Pons (tissue), 1 donor: ENCODE measurements around the gene DSP.
A peak's percentile ranks its signal among the peaks of the same experiment; 100 is the strongest.

Source experiments
- DNase-seq: peaks from one replicate; pipeline ENCODE4 v3.0.0-alpha.2; 2016; ENCODE audit warnings: low spot score

The DSP gene

DNA sequence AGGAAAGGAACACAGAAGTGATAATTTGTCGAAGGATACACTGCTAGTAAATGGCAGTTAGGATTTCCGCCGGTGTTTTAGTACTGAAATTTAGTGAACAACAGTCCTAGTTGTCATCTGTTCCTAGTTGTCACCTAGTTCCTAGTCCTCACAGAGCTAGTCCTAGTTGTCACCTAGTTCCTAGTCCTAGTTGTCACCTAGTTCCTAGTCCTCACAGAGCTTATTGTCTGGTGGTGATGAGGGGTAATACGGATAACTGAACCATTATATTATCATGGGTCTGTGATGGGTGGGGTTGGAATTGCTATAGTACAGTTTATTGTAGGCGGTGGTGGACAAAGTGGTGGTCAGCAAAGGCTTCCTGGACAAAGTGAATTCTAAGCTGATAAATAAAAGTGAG, 50.3 kb downstream of the DSP start:
- no peak for DNase-seq

GRCh38 chr6:7593229-7593628, 51.8 kb downstream of the DSP start:
- DNase-seq: no peak

DNA sequence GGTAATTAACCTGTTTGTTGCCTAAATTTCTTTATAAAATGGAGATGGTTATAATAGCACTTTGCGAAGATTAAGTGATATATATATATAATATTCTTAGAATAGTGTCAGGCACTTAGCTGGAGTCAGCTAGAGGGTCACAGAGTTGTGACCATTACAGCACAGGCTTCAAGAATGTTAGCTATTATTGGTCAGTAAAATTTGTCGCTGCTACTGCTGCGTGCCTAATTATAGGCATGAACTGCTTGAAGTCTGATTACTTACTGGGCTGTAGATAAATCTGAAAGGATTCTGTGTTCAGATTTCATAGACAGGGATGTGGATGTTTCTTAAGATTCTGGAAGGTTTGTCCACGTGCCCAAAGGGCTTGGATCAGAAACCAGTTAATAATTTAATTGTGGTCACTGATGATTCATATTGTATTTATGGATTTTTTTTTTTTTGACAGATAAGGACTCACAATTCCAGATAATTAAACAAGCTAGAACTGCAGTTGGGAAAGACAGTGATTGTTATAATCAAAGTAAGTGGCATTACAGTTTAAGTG, 53.2 kb downstream of the DSP start:
- no peak for DNase-seq

- DNase-seq: no peak
Measured at GRCh38 chr6:7604003-7604402, 62.5 kb downstream of the DSP start.

DNA sequence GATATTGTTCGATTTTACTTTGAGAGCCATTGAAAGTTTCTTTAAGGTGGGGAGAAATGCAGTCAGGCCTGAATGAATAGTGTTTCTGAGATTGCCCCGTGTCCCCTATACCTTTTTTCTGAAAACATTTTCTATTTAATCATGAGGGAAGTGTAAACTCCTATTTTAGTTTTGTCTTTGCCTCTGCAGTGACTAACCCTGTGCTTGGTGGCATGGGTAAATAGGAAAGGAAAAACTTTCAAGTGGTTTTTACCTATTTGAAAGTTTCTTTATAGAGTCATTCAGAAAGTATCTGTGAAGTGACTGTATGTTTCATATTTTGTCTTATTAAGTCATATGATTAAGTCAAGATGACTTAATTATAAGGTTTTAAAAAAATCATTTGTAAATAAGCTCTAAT, 63.0 kb downstream of the DSP start:
- no peak for DNase-seq

- DNase-seq: peak; percentile 61
Measured at GRCh38 chr6:7615611-7616383, 74.3 kb downstream of the DSP start.

DNA sequence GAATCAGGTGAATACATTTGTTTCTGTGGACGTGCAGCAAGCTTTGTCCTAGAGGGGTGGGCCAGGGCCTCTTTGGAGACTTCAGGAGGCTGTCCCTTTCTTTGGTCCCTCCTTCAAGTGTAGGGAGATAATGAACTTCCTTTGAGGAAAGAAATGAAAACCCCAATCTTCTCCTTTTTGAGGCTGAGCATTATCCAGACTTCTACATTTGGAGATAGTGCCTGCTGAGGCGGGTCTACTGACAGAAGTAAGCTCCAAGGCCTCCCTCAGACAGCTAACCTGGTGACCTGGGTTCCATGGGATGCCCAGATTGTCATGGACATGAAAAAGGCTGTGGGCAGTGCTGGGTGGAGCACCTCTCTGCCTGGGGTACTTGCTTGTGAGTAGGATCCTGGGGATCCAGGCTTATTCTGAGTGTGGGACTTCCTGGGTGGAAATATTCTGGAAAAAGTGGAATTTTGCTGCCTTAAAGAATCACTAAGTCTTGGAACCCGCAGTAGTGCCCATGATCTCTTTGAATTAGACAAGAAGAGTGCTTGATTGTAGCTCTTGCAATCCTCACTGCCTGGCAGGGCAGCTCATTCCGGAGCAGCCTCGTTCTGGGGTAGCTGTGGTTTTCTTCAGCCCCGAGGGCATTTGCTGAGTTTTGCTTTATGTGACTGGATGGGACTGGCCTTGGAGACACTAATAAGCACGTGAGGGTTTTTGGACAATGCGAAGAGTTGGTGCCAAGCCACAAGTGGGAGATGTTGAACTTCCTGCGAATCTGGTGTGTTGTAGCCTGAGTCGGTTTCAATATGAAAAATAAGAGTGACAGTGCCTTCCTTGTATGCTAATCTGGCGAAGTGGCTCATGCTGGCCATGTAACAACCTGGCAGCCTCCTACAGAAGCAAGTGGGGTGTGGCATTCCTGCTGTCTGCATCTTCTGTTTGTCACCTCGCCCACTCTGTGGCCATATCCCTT, 76.6 kb downstream of the DSP start:
- peak; percentile 57 for DNase-seq

- DNase-seq: no peak
Measured at GRCh38 chr6:7621761-7622160, 80.3 kb downstream of the DSP start.

DNA sequence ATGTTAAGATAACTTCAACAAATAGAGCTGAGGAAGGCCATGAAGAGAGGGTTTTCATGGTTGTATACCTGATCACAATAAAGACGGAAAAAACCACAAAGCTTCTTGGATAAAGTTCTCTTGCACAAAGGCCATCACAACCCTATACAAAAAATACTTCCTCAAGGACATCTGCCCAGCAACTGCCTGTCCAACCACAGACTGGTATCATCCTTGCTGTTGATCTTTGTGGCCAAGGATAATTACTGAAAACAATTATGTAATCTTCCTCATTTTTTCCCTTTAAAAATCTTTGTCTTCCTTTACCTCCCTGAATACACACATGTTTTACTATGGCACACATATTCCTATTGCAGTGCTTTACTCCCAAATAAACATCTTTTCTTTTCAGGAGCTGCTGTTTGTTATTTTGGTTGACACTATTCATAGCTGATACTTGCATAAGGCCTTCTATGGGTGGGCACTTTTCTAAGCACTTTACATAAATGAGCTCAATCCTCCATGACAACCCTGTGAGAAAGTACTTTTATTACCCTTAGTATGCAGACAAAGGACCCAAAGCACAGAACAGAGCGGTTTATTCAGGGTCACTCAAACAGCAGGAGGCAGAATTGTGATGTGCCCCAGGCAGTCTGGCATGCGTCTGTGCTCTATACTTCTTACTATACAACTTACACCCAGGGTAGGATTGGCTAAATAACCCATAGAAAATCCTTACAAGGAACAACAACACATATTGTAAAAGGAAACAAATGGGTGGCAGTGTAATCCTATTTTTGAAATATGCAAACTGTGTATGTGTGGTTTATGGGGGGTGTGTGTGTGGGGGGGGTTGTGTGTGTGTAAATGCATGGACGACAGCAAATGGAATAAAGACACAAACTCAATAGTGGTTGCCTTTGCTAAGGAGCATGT, 83.6 kb downstream of the DSP start:
- DNase-seq: no peak

DNA sequence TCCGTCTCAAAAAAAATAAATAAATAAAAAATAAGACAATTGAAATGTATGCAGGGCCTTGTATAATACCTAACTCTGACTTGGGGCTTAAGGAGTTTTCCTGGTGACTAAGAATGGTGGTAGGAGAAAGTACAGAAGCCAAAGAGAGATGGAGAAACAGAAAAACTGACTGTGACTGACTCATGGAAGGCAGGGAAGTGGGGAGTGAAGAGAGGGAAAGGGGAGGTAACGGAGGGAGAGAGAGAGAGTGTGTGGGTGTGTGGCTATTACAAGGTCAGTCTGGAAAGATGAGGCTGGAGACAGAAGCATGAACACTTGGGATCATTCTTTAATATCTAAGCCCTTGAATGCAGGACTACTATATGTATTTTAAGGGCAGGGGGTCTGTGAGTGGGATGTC, 87.0 kb downstream of the DSP start:
- no peak for DNase-seq

DNA sequence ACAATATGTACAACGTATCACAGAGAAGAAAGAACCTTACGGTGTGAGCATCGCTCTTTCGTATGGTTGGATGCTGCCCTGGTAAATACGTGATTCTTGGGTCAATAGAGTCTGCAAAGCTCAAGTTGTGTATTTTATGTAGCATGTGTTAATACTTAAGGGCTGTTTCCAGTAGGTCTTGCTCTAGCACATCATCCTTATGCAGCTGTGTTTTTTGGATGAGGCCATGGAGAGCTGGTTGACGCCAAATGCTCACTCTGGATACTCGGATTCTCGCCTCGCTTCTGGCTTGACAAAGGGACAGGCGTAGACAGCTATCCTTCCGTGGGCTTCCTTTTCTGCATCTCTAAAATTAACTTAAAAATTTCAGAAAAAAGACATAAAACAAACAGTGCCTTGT, 87.4 kb downstream of the DSP start:
- no peak for DNase-seq

- DNase-seq: no peak
Measured at GRCh38 chr6:7629321-7629720, 87.8 kb downstream of the DSP start.

DNA sequence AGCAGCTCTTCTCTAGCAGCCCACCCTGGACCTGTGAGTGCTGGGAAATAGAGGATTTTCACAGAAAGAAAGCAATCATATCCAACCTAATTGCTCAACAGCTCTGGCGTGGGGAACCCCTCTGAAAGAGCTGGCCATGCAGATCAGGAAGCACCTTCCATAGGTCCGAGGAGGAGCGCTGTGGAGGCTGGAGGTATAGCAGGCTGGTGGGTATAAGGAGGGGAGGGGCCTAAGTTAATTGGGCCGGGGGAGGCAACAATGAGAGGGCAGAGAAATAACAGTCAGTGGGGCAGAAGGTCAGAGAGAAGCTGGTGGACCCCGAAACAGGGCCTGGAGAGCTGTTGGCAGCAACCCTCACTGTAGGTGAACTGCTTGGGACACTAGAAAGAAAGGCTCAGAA, 89.3 kb downstream of the DSP start:
- no peak for DNase-seq

GRCh38 chr6:7631466-7631865, 90.0 kb downstream of the DSP start:
- no peak for DNase-seq

DNA sequence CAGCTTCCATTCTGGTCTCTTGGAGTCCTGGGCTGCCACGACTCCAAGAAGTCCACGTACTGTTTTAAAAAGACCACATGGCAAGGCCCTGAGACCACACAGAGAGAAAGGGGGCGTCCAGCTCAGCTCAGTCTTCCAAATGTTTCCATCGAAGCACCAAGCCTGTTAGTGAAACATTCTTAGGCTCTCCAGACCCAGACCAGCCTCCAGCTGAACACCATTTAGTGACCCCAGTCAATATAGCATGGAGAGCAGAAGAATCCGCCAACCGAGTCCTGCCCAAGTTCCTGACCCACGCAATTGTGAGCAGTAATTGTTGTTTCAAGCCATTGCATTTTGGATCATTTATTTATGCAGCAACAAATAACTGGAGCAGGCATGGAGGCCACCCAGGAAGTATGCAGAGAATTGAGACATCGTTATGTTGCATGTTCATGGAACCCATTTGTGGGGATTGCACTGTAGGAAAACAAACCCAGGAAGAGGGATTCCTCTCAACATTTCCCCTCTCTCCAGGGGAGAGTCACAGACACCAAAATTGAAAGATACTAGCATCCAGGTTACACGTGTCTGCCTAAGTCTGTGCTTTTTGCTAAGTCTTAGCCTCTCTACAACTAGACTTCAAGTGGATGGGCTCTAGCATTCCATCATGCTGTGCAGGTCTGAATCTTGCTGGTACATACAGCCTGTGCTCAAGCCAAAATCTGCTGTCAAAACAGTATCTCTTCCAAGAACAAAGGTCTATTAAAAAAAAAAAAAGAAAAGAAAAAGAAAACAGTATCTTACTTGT, 91.2 kb downstream of the DSP start:
- no peak for DNase-seq

DNA sequence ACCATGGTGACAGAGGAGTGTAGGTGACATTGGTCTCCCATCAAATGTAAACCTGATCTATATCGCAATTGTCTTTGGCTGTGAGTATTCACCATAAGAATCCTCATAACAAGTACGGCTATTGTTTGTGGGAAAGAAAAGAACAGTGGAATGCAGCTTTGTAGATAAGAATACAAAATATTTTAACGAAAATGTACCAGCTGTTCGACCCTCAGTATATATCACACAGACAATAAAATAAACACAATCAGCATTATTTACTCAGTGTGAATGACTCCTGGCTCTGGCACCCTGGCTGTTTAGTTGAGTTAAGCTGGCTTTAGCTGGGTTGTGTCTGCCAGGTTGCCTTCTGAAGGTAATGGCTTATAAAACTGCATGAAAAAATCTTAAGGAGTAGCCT, 91.9 kb downstream of the DSP start:
- no peak for DNase-seq

DNA sequence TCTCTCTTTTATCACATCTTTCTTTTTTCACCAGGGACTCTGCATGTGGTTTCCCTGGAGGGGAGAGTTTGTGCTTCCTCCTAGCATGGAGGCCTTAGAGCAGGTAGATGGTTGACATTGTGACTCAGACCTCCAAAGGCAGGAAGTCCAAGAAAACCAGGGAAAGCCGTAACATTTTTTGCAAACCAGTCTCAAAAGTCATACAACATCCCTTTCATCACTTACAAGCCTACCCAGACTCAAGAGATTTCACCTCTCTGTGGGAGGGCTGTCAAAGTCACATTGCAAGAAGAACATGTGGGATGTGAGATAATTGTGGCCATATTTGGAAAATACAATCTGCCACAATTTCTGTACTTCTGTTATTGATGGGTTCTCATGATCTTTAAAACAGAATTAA, 94.7 kb downstream of the DSP start:
- DNase-seq: no peak
